Measurements from ENCODE around the gene TBXAS1. TPM values are rescaled to one million over a fixed set of nuclear protein-coding genes. Genes with fewer than 3 reads are reported as not detected.

The TBXAS1 gene
- total RNA-seq, 2 donors from 2014 or later = 15.7 to 23.7 TPM

DNA sequence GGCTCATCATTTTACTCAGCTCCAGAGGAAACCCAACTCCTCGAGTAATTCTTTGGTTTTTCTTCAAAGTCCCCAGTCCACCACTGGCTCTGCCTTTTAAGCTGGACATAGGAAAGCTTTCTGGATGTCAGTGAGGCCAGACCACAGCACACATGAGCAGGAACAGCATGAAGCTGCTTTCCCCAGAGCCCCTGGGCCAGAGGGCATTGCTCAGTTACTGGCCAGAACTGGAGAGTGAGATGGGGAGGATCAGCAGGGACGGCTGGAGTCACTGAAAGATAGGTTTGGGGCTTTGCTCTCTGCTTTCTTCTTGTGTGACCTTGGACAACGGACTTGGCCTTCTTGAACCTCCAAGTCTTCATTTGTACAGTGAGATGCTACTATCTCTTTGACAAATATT lies 190.5 kb downstream of the TBXAS1 start:
- intact Hi-C loops (cut with DNase I) = no loop called here
- no peak for DNase-seq (ENCODE audit: low spot score)

- no peak for DNase-seq (ENCODE audit: low spot score)
- intact Hi-C loops (cut with DNase I) = no loop called here
These were observed 192.5 kb downstream of the TBXAS1 start for GRCh38 chr7:140021603-140022002.

- DNase-seq (ENCODE audit: low spot score) = no peak
- intact Hi-C loops (cut with DNase I) = no loop called here
These were observed 193.6 kb downstream of the TBXAS1 start for GRCh38 chr7:140022582-140023211.

DNA sequence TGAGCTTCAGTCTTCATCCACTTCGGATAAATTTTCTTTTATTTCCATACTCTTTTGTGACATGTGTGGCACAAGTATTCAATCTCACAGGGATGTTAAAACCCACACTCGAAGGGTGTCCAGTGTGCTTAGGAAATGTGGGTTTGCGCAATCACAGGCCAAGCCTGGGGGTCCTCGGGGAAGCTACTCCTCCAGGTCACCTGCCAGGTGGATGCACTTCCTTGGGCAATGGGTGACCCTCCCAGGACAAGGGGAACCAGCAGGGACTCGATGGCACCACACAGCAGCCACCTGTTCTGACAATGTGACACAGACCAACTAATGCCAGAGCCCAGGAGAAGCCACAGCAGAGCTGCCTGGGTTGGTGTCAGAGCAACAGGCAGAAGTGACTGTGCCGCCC lies 194.7 kb downstream of the TBXAS1 start:
- DNase-seq (ENCODE audit: low spot score) = no peak
- intact Hi-C loops (cut with DNase I) = no loop called here

- intact Hi-C loops (cut with DNase I) = no loop called here
- DNase-seq (ENCODE audit: low spot score) = no peak
These were observed 195.5 kb downstream of the TBXAS1 start for GRCh38 chr7:140024585-140024984.

DNA sequence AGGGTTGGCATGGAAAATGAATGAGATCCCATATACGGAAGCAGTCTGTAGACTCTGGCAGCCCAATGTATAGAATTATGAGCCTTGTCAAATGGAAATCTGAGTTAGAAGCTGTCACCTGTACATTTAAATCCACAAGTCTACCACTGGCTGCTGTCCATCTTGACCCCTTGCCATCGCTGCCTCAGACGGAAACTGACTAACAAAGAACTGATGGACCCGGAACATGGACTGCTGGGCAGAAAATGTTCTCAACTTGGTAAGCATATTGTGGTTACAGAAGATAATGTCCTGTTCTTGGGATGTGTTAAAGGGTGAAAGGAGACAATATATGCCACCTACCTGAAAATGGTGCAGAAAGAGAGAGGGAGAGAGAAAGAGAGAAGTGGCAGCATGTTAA lies 196.2 kb downstream of the TBXAS1 start:
- no peak for DNase-seq (ENCODE audit: low spot score)

DNA sequence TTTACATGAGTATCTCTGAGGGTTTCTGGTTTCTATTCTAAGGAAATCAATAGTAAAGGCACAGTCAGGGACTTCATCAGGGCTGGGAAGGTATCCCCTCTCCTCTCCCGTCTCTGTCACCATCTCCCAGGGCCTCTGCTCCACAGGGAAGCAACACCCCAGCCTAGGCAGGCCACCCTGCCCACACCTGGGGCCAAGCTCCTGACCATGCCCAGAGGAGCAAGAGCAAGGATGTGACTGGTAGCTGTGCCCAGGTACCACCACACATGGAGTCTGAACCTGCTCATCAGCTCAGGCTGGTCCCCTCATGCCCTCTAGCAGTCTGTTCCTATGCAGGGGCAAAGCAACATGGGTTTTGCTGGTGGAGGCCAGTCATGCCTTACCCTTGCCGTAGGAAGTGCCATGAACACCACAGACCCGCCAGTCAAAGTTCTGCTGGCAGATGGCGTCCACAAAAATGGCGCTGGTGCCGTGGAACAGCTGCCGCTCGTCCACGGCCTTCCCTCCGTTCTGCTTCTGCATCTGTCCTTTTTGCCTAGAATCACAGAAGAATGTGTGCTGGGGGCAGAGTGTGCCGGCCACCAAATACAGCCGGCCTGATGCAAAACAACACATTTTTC lies 196.9 kb downstream of the TBXAS1 start:
- no peak for DNase-seq (ENCODE audit: low spot score)
- intact Hi-C loops (cut with DNase I) = no loop called here

More for the DNA sequence above, 196.2 kb downstream of the TBXAS1 start:
- intact Hi-C loops (cut with DNase I) = no loop called here

DNA sequence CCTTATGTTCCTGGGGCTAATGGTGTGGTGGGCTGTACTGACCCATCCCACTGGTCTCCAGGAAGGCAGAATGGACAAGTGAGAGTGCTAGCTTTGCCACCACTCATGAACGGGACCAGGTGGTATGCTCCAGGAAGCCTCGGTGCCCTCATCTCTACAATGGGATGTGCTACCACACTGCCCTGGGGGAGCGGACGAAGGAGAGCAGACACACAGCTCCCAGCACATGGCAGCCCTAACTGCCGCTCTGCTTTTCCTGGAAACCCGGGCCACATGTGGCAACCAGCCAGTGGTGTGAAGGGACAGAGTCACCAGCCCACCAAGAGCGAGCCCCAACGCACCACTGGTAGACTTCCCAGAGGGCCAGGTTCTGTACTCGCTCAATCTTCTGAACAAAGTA lies 197.9 kb downstream of the TBXAS1 start:
- no peak for DNase-seq (ENCODE audit: low spot score)
- intact Hi-C loops (cut with DNase I) = no loop called here

- no peak for DNase-seq (ENCODE audit: low spot score)
- intact Hi-C loops (cut with DNase I) = no loop called here
These were observed 198.8 kb downstream of the TBXAS1 start for GRCh38 chr7:140027858-140028257.

DNA sequence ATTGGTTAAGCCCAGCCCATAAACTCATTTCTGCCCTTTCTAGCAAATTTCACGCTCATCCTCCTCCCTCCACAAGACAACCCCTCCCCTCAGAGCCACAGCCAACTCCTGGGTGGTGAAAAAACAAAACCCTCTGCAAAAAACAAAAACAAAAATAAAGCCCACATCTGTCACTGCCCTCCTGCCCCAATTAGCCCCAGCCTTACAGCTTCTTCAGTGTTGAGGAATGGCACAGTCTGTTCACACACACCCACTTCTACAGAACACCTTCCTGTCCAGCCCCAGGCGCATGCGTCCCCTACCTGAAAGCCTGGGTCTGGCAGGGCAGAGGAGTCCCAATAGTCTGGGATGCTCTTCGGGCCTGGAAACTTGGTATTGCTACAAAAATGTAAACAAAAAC lies 199.2 kb downstream of the TBXAS1 start:
- no peak for DNase-seq (ENCODE audit: low spot score)
- intact Hi-C loops (cut with DNase I) = no loop called here

- DNase-seq (ENCODE audit: low spot score) = no peak
- intact Hi-C loops (cut with DNase I) = no loop called here
These were observed 200.0 kb downstream of the TBXAS1 start for GRCh38 chr7:140029072-140029471.

- intact Hi-C loops (cut with DNase I) = no loop called here
- DNase-seq (ENCODE audit: low spot score) = no peak
These were observed 202.3 kb downstream of the TBXAS1 start for GRCh38 chr7:140031364-140031763.

GRCh38 chr7:140033036-140033435 lies 204.0 kb downstream of the TBXAS1 start:
- intact Hi-C loops (cut with DNase I) = no loop called here
- DNase-seq (ENCODE audit: low spot score) = no peak

DNA sequence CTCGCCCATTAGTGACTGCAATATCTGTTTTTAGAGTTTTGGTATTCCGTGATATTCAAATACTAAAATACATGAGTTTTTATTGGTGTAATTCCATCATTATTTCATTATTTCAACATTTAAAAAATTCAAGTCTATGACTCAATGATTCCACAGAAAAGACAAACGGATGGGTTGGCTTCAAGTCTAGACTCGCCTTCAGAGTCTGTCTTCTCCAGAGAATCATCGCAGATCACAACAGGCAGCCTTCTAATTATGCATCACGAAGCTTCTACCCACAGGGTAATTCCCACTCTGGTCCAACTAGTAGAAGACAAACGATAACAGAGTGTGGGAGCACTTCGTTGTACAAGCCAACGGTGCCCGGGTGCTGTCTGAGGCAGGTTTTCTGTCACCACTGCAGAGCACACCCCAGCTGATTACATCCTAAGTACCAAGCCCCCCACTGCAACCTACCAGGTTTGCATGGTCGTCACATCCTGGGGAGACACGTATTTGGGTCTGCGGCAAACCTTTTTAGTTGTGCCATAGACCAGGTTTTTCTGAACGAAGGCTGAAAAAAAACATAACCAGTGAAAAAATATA lies 204.8 kb downstream of the TBXAS1 start:
- no peak for DNase-seq (ENCODE audit: low spot score)
- intact Hi-C loops (cut with DNase I) = no loop called here

- no peak for DNase-seq (ENCODE audit: low spot score)
- intact Hi-C loops (cut with DNase I) = no loop called here
These were observed 205.4 kb downstream of the TBXAS1 start for GRCh38 chr7:140034421-140034820.

GRCh38 chr7:140035400-140036223 lies 206.5 kb downstream of the TBXAS1 start:
- no peak for DNase-seq (ENCODE audit: low spot score)
- intact Hi-C loops (cut with DNase I) = no loop called here

- intact Hi-C loops (cut with DNase I) = no loop called here
- DNase-seq (ENCODE audit: low spot score) = no peak
These were observed 207.3 kb downstream of the TBXAS1 start for GRCh38 chr7:140036224-140036962.

DNA sequence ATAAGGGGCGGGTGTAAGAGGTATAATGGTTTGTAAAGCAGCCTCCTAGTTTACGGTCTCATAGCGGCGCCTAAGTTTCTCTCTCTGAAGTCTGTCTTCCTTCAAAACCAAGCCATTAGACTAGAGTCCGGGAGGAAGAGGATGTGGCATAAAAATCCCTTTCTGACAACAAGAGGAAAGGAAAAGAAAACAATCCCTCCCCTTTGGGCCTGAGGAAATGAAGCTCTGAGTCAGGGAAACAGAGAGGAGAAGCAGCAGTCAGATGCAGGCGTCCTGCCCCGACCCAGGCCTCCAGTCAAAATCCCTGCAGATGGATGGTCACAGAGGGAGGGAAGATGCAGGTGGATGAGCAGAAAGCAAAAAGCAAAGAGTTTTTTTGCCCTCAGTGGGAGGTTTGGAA lies 210.0 kb downstream of the TBXAS1 start:
- intact Hi-C loops (cut with DNase I) = no loop called here
- DNase-seq (ENCODE audit: low spot score) = no peak

DNA sequence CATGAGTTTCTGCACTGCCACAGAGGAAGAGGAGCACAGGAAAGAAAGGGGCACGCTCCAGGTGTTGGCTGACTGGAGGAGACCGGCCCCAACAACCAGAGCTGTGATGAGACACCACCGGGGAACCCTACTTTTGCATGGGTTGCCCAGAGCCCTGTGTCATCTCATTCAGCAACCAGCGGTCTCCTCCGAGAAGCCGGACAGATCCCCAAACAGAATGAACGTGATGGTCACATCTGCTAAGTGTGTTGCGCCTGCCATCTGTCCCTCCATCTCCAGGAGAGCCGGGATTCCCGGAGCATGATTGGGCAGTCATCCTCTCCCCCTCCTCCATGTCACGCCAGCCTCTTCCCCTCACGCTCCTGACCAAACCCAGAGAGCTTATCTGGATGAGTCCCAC lies 210.8 kb downstream of the TBXAS1 start:
- no peak for DNase-seq (ENCODE audit: low spot score)
- intact Hi-C loops (cut with DNase I) = no loop called here

Measured in posterior vena cava (tissue), 2 donors.